ENCODE data around the gene PNPLA7. TPM values are rescaled to one million over a fixed set of nuclear protein-coding genes. Genes with fewer than 3 reads are reported as not detected.

Gene PNPLA7
- total RNA-seq, 1 experiment from 2014 or later: 1.8 TPM

GRCh38 chr9:137545123-137545522 is 5.1 kb downstream of the PNPLA7 start:
- H3K9me2 ChIP-seq (ENCODE audit: insufficient read depth): no peaks in the 10 kb centered on the region
- no peak overlapping the region for H3K9ac ChIP-seq (ENCODE audit: low read length)
- peaks cover 0 to 11% of the 10 kb centered on the region in 2 experiments; a peak in 3 of 4 replicates for H3K9me3 ChIP-seq (ENCODE audit: control insufficient read depth in 1 of 2, insufficient read depth in 1 of 2, low read depth in 1 of 2, low read length in 2 of 2)
- ChIA-PET CTCF (interaction anchor here (1.1 to 1.2 kb wide), 2 partner anchors 10 to 258 kb away, joined by 4 to 7 read pairs; no protein-coding TSS in a partner anchor), RAD21 (ENCODE audit: low non-redundant PET in 1 of 2, low total read pairs in 2 of 2, uncharacterized antibody in 2 of 2, unreplicated experiment in 2 of 2) (no interaction called here), POLR2A (no interaction called here)
- no peak overlapping the region for H3K4me3 ChIP-seq (replicated peaks in 1 of 2; ENCODE audit: low read depth in 1 of 2, low read length in 2 of 2)
- H4K20me1 ChIP-seq (ENCODE audit: insufficient read depth): no peaks in the 10 kb centered on the region
- no peak for DNase-seq (ENCODE audit: low read depth, low spot score)
- H3K27ac ChIP-seq (ENCODE audit: low read depth, low read length): no peak overlapping the region
- TF ChIP-seq EZH2 (IDR thresholded peaks at IDR 0.05) (no peak), SP1 (IDR thresholded peaks at IDR 0.05; ENCODE audit: low read depth) (no peak), POLR2A (IDR thresholded peaks at IDR 0.05; ENCODE audit: borderline replicate concordance, extremely low read depth, insufficient read depth, insufficient read length) (no peak), ELF1 (IDR thresholded peaks at IDR 0.05; ENCODE audit: borderline replicate concordance, low read depth) (no peak), ZFX (IDR thresholded peaks at IDR 0.05) (no peak), RAD21 (IDR thresholded peaks at IDR 0.05; ENCODE audit: low read depth) (no peak), EZH2phosphoT487 (IDR thresholded peaks at IDR 0.05; ENCODE audit: borderline replicate concordance) (no peak), CBX3 (IDR thresholded peaks at IDR 0.05; ENCODE audit: low read depth) (no peak), TCF7L2 (IDR thresholded peaks at IDR 0.05; ENCODE audit: borderline replicate concordance, extremely low read depth, insufficient read depth, insufficient read length) (no peak), ZNF274 (IDR thresholded peaks at IDR 0.05; ENCODE audit: low read depth, low read length) (no peak), YY1 (IDR thresholded peaks at IDR 0.05; ENCODE audit: extremely low read depth, insufficient replicate concordance, low read depth, low read length) (no peak)
- TF ChIP-seq, protein P1, sequence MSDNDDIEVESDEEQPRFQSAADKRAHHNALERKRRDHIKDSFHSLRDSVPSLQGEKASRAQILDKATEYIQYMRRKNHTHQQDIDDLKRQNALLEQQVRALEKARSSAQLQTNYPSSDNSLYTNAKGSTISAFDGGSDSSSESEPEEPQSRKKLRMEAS (IDR thresholded peaks at IDR 0.05): no peak
- TF ChIP-seq, protein P2, sequence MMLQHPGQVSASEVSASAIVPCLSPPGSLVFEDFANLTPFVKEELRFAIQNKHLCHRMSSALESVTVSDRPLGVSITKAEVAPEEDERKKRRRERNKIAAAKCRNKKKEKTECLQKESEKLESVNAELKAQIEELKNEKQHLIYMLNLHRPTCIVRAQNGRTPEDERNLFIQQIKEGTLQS (IDR thresholded peaks at IDR 0.05): no peak
- TF ChIP-seq, protein P3, sequence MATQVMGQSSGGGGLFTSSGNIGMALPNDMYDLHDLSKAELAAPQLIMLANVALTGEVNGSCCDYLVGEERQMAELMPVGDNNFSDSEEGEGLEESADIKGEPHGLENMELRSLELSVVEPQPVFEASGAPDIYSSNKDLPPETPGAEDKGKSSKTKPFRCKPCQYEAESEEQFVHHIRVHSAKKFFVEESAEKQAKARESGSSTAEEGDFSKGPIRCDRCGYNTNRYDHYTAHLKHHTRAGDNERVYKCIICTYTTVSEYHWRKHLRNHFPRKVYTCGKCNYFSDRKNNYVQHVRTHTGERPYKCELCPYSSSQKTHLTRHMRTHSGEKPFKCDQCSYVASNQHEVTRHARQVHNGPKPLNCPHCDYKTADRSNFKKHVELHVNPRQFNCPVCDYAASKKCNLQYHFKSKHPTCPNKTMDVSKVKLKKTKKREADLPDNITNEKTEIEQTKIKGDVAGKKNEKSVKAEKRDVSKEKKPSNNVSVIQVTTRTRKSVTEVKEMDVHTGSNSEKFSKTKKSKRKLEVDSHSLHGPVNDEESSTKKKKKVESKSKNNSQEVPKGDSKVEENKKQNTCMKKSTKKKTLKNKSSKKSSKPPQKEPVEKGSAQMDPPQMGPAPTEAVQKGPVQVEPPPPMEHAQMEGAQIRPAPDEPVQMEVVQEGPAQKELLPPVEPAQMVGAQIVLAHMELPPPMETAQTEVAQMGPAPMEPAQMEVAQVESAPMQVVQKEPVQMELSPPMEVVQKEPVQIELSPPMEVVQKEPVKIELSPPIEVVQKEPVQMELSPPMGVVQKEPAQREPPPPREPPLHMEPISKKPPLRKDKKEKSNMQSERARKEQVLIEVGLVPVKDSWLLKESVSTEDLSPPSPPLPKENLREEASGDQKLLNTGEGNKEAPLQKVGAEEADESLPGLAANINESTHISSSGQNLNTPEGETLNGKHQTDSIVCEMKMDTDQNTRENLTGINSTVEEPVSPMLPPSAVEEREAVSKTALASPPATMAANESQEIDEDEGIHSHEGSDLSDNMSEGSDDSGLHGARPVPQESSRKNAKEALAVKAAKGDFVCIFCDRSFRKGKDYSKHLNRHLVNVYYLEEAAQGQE (IDR thresholded peaks at IDR 0.05; ENCODE audit: low read depth): no peak
- H3K4me1 ChIP-seq (ENCODE audit: control insufficient read depth in 1 of 2, insufficient read depth in 2 of 2, low read length in 2 of 2): peaks cover 4 to 7% of the 10 kb centered on the region in 2 experiments; a peak in 3 of 4 replicates
- no TSS peak for BruUV-seq (replicated peaks)
- no peak overlapping the region for H3K4me2 ChIP-seq (ENCODE audit: low read length)
- no peaks in the 10 kb centered on the region for H3K79me2 ChIP-seq (ENCODE audit: insufficient read depth, low read length)
- H3K27me3 ChIP-seq (ENCODE audit: insufficient read depth, low read length): no peaks in the 10 kb centered on the region
- intact Hi-C loops (cut with micrococcal nuclease): no loop called here
- no peak for ATAC-seq
- no peak overlapping the region for H2AFZ ChIP-seq (ENCODE audit: low read depth, low read length, poor library complexity, severe bottlenecking)
- H3K36me3 ChIP-seq (ENCODE audit: control insufficient read depth in 1 of 2, insufficient read depth in 2 of 2, low read length in 2 of 2): no peaks in the 10 kb centered on the region
